HepG2 (cell line): ENCODE measurements around the gene OVOL3. TPM values are rescaled to one million over a fixed set of nuclear protein-coding genes. Genes with fewer than 3 reads are reported as not detected.

ENCODE experiments used
- ONECUT2 ChIP-seq: sonication (generic); formaldehyde crosslinking; IDR thresholded peaks from 2 replicates; pipeline ENCODE4 v1.4.0; 2020; ENCODE audit warnings: missing genetic modification reagents
- SALL1 ChIP-seq: sonication (generic); formaldehyde crosslinking; IDR thresholded peaks from 2 replicates; pipeline ENCODE4 v1.8.0; 2022; ENCODE audit warnings: mild to moderate bottlenecking, missing genetic modification reagents
- SIN3B ChIP-seq: fragments of 150-350 bp; IDR thresholded peaks from 2 replicates; pipeline ENCODE4 v1.6.1; 2014; ENCODE audit warnings: low read length
- ZEB1 ChIP-seq: IDR thresholded peaks from 2 replicates; pipeline ENCODE4 v1.6.1; 2012; ENCODE audit warnings: mild to moderate bottlenecking, low read depth, inconsistent platforms; ENCODE audit not compliant: insufficient replicate concordance
- ZFP36L1 ChIP-seq: sonication (generic); formaldehyde crosslinking; IDR thresholded peaks from 2 replicates; pipeline ENCODE4 v1.8.0; 2022; ENCODE audit warnings: mild to moderate bottlenecking, missing genetic modification reagents, moderate library complexity
- ZNF207 ChIP-seq: fragments of 450-650 bp; IDR thresholded peaks from 2 replicates; pipeline ENCODE4 v1.6.1; 2016; ENCODE audit warnings: antibody characterized with exemption, borderline replicate concordance
- ZNF788 ChIP-seq: sonication (generic); formaldehyde crosslinking; IDR thresholded peaks from 2 replicates; pipeline ENCODE4 v1.5.0; 2020; ENCODE audit warnings: mild to moderate bottlenecking, missing genetic modification reagents, borderline replicate concordance
- ZNF83 ChIP-seq: sonication (generic); formaldehyde crosslinking; IDR thresholded peaks from 2 replicates; pipeline ENCODE4 v1.4.0; 2020; ENCODE audit warnings: missing genetic modification reagents, mild to moderate bottlenecking, borderline replicate concordance
- polyA plus RNA-seq, 8 experiments: library from polyadenylated mRNA; depleted of rRNA in 3 of 8; stranded (reverse) in 7 of 8; unstranded in 1 of 8; fragments of >200 nt; fragmentation: Illumina TruSeq in 4 of 8; extraction: Trizol in 4 of 8; gene quantifications; 2 replicates each; pipeline versions ENCODE4 v1.2.1 to v1.2.3, GENCODE V29; 2011 to 2016; ENCODE audit warnings: low read depth in 4 of 8, missing spikeins in 1 of 8, mixed read lengths in 1 of 8; ENCODE audit not compliant: insufficient read depth in 1 of 8
- total RNA-seq, 5 experiments: library from RNA; depleted of rRNA; stranded (reverse); fragments of >200 nt; fragmentation: Illumina TruSeq; extraction: Trizol; gene quantifications; 2 replicates each; pipeline ENCODE4 v1.2.3, GENCODE V29; 2016; ENCODE audit warnings: low read depth in 1 of 5
- TF ChIP-seq, protein P1 (sequence below): sonication (generic); formaldehyde crosslinking; IDR thresholded peaks from 2 replicates; pipeline ENCODE4 v1.4.0; 2020; ENCODE audit warnings: missing genetic modification reagents, borderline replicate concordance
- TF ChIP-seq, protein P2 (sequence below): sonication (generic); formaldehyde crosslinking; IDR thresholded peaks from 2 replicates; pipeline ENCODE4 v1.4.0; 2020; ENCODE audit warnings: missing genetic modification reagents, mild to moderate bottlenecking, borderline replicate concordance
- TF ChIP-seq, protein P3 (sequence below): IDR thresholded peaks from 2 replicates; pipeline ENCODE4 v1.6.1; 2016; ENCODE audit warnings: missing compliant biosample characterization, missing genetic modification reagents, borderline replicate concordance
- TF ChIP-seq, protein P4 (sequence below): sonication (generic); formaldehyde crosslinking; IDR thresholded peaks from 2 replicates; pipeline ENCODE4 v1.5.0; 2020; ENCODE audit warnings: mild to moderate bottlenecking, low read depth, missing genetic modification reagents, borderline replicate concordance
- TF ChIP-seq, protein P5 (sequence below): sonication (generic); formaldehyde crosslinking; IDR thresholded peaks from 2 replicates; pipeline ENCODE4 v1.4.0; 2020; ENCODE audit warnings: missing genetic modification reagents, borderline replicate concordance
- TF ChIP-seq, protein P6 (sequence below): sonication (generic); formaldehyde crosslinking; IDR thresholded peaks from 2 replicates; pipeline ENCODE4 v1.4.0; 2020; ENCODE audit warnings: mild to moderate bottlenecking, missing genetic modification reagents
- TF ChIP-seq, protein P7 (sequence below): IDR thresholded peaks from 2 replicates; pipeline ENCODE4 v1.6.1; 2012; ENCODE audit warnings: inconsistent platforms

The OVOL3 gene
- total and polyA plus RNA-seq, 2 of the 13 experiments (the other 11 are each of a cell fraction or from before 2014, with no cell fraction given), result not detected

DNA sequence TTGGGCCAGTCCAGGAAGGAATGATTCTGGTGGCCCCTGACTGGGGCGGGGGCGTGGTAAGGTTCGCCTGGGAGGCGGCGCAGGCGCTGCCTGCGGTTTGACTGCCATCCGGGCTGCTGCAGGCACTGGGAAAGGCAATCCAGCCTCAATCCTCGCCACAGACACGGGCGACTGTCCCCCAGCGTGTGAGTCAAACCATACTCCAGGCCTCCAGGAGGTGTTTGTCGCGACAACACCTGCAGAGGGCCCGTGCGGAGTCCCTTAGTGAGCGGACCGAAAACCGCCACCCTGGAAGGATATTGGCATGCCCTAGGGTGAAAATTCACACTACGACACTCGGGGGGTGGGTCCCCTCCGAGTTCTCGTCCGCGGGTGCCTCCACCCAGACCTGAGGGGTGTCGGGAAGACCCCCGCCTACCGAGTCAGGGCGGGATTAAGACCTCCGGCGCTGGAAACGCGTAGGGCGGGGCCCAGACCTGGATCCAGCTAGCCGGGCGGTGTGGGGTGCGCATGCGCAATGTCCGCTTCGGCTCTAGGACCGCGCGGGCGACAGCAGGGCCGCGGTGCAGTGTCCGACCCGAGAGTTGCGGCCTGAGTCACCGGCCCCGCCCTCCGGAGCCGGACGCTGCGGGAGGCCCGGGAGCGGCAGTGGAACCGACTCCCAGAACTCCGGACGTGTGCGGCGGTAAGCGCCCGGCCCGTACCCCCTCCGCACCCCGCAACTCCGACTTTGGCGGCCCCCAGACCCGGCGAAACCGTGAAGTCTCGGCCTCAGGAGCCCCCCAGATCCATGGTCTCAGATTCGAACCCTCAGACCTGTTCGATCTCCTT is 28.7 kb downstream of the OVOL3 start, which contains the start of gene CAPNS1 (continued):
- TF ChIP-seq ZNF207, result no peak
- TF ChIP-seq ZNF788 (CRISPR knock-in tag), result peak; percentile 78; the same call in 1 of the 2 replicates
- TF ChIP-seq, protein P1, sequence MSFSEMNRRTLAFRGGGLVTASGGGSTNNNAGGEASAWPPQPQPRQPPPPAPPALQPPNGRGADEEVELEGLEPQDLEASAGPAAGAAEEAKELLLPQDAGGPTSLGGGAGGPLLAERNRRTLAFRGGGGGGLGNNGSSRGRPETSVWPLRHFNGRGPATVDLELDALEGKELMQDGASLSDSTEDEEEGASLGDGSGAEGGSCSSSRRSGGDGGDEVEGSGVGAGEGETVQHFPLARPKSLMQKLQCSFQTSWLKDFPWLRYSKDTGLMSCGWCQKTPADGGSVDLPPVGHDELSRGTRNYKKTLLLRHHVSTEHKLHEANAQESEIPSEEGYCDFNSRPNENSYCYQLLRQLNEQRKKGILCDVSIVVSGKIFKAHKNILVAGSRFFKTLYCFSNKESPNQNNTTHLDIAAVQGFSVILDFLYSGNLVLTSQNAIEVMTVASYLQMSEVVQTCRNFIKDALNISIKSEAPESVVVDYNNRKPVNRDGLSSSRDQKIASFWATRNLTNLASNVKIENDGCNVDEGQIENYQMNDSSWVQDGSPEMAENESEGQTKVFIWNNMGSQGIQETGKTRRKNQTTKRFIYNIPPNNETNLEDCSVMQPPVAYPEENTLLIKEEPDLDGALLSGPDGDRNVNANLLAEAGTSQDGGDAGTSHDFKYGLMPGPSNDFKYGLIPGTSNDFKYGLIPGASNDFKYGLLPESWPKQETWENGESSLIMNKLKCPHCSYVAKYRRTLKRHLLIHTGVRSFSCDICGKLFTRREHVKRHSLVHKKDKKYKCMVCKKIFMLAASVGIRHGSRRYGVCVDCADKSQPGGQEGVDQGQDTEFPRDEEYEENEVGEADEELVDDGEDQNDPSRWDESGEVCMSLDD, result peak; percentile 57; the same call in 1 of the 2 replicates
- TF ChIP-seq, protein P2, sequence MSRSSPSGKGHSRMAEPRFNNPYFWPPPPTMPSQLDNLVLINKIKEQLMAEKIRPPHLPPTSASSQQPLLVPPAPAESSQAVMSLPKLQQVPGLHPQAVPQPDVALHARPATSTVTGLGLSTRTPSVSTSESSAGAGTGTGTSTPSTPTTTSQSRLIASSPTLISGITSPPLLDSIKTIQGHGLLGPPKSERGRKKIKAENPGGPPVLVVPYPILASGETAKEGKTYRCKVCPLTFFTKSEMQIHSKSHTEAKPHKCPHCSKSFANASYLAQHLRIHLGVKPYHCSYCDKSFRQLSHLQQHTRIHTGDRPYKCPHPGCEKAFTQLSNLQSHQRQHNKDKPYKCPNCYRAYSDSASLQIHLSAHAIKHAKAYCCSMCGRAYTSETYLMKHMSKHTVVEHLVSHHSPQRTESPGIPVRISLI, result peak; percentile 25; the same call in 1 of the 2 replicates
- TF ChIP-seq, protein P3, sequence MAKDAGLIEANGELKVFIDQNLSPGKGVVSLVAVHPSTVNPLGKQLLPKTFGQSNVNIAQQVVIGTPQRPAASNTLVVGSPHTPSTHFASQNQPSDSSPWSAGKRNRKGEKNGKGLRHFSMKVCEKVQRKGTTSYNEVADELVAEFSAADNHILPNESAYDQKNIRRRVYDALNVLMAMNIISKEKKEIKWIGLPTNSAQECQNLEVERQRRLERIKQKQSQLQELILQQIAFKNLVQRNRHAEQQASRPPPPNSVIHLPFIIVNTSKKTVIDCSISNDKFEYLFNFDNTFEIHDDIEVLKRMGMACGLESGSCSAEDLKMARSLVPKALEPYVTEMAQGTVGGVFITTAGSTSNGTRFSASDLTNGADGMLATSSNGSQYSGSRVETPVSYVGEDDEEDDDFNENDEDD (CRISPR knock-in tag), result peak; percentile 35; the same call in 1 of the 2 replicates
- TF ChIP-seq ZNF83 (CRISPR knock-in tag), result no peak
- TF ChIP-seq SIN3B, result no peak
- TF ChIP-seq, protein P4, sequence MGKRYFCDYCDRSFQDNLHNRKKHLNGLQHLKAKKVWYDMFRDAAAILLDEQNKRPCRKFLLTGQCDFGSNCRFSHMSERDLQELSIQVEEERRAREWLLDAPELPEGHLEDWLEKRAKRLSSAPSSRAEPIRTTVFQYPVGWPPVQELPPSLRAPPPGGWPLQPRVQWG (CRISPR knock-in tag), result no peak
- TF ChIP-seq SALL1 (CRISPR knock-in tag), result peak; percentile 81
- TF ChIP-seq, protein P5, sequence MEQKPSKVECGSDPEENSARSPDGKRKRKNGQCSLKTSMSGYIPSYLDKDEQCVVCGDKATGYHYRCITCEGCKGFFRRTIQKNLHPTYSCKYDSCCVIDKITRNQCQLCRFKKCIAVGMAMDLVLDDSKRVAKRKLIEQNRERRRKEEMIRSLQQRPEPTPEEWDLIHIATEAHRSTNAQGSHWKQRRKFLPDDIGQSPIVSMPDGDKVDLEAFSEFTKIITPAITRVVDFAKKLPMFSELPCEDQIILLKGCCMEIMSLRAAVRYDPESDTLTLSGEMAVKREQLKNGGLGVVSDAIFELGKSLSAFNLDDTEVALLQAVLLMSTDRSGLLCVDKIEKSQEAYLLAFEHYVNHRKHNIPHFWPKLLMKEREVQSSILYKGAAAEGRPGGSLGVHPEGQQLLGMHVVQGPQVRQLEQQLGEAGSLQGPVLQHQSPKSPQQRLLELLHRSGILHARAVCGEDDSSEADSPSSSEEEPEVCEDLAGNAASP (CRISPR knock-in tag), result no peak; the same call in none of the 2 replicates
- TF ChIP-seq, protein P6, sequence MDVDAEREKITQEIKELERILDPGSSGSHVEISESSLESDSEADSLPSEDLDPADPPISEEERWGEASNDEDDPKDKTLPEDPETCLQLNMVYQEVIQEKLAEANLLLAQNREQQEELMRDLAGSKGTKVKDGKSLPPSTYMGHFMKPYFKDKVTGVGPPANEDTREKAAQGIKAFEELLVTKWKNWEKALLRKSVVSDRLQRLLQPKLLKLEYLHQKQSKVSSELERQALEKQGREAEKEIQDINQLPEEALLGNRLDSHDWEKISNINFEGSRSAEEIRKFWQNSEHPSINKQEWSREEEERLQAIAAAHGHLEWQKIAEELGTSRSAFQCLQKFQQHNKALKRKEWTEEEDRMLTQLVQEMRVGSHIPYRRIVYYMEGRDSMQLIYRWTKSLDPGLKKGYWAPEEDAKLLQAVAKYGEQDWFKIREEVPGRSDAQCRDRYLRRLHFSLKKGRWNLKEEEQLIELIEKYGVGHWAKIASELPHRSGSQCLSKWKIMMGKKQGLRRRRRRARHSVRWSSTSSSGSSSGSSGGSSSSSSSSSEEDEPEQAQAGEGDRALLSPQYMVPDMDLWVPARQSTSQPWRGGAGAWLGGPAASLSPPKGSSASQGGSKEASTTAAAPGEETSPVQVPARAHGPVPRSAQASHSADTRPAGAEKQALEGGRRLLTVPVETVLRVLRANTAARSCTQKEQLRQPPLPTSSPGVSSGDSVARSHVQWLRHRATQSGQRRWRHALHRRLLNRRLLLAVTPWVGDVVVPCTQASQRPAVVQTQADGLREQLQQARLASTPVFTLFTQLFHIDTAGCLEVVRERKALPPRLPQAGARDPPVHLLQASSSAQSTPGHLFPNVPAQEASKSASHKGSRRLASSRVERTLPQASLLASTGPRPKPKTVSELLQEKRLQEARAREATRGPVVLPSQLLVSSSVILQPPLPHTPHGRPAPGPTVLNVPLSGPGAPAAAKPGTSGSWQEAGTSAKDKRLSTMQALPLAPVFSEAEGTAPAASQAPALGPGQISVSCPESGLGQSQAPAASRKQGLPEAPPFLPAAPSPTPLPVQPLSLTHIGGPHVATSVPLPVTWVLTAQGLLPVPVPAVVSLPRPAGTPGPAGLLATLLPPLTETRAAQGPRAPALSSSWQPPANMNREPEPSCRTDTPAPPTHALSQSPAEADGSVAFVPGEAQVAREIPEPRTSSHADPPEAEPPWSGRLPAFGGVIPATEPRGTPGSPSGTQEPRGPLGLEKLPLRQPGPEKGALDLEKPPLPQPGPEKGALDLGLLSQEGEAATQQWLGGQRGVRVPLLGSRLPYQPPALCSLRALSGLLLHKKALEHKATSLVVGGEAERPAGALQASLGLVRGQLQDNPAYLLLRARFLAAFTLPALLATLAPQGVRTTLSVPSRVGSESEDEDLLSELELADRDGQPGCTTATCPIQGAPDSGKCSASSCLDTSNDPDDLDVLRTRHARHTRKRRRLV (CRISPR knock-in tag), result no peak
- no peak for TF ChIP-seq ONECUT2 (CRISPR knock-in tag)
- TF ChIP-seq ZFP36L1 (CRISPR knock-in tag), result no peak; the same call in 1 of the 2 replicates
- no peak for TF ChIP-seq ZEB1
- TF ChIP-seq, protein P7, sequence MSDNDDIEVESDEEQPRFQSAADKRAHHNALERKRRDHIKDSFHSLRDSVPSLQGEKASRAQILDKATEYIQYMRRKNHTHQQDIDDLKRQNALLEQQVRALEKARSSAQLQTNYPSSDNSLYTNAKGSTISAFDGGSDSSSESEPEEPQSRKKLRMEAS, result peak; percentile 58; the same call in 1 of the 2 replicates
